ENCODE measurements around the gene ABHD17C.

- TF ChIP-seq EZH2 (IDR thresholded peaks at IDR 0.05; ENCODE audit: low read depth) (no peak), CTCF (conservative IDR thresholded peaks at IDR 0.05) (no peak)
Measured at GRCh38 chr15:80769153-80769828, 74.2 kb downstream of the ABHD17C start.

Measured in PC-9 (cell line).